ENCODE results near the gene SLC35B2.

SLC35B2 gene, protein sequence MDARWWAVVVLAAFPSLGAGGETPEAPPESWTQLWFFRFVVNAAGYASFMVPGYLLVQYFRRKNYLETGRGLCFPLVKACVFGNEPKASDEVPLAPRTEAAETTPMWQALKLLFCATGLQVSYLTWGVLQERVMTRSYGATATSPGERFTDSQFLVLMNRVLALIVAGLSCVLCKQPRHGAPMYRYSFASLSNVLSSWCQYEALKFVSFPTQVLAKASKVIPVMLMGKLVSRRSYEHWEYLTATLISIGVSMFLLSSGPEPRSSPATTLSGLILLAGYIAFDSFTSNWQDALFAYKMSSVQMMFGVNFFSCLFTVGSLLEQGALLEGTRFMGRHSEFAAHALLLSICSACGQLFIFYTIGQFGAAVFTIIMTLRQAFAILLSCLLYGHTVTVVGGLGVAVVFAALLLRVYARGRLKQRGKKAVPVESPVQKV

DNA sequence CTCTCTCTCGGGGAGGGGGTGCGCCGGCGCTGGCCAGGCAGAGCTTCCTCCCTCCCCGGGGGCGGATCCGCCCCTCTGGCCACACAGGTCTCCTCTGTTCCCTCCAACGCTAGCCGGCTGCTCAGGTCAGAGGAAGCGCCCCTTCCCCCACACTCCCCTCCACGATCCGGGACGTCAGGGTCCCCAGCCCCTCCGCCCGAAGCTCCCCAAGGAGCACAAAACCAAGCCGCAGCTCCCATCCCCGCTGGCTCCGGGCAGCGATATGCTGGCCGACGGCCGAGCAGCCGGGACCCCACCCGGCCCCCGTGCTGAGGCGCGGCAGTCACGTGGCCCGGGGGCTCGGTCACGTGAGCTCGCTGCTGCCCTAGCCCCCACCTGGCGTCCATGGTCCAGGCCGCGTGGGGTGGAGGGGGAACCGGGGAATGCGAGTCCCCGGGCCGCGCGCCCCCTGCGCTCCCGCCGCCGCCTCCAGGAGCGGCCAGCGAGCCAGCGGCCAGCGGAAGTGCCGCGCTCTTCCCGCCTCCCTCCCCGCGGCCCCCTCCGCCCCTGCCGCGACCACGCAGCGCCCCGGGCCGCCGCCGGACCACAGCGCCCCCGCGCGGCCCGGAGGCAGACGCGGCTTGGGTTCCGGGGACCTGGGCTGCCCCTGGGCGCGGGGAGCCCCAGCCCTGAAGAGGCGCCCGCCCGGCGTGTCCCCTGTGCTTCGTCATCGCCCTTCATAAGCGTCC, at the start of gene SLC35B2:
TSS of gene SLC35B2 (minus strand) at position 504 of the 728 bp plus-strand sequence. CDS start at position 386, 118 bp downstream.
- in situ Hi-C loops (cut with MboI; ENCODE audit: low pct_unique_long_range_greater_than_20kb, low sequenced_read_pairs): no loop called here
- peak; percentile 63 for DNase-seq

DNA sequence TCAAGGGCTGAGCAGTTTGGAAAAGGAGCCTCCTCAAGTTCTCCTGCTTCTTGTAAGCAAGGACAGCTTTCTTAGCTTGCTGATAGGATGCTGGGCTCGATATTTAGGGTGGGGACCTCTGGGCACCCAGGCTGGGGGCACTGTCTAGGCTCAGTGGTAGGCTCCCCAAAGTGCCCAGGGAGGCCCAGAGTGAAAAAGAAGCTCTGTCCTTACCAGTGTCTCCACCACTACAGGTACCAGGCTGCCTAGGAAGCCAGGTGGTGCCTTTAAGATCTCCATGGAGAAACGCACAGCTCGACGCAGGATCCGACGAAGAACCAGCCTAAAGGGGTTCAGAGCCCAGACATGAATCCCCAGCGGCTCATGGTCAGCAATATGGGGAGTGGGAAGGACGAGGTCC, 49.4 kb upstream of the SLC35B2 start:
- in situ Hi-C loops (cut with MboI; ENCODE audit: low pct_unique_long_range_greater_than_20kb, low sequenced_read_pairs): no loop called here
- DNase-seq: no peak

DNA sequence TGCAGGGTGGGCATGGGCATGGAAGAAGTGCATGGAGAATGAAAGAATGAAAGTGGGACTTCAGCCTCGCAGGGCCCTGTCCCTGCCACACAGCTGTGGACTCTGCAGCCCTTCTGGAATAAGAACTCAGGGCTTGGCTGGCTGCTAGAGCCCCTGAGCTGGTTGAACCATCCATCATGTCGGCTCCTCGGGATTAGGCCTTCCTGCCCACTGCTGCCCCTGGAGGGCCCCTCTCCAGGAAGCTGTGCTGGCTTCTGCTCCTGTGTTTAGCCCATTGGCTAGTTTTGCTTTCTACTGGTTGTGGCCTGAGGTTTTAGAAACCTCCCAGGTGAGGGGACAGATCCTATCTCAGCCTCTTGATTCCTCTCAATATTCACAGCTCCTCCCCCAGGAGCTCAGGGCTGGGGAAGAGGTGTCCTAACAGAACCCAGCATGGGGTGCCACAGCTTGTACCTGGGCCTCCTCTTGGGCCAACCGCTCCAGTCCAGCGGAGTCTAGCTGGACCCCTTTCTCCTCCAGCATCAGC, 47.9 kb upstream of the SLC35B2 start:
- in situ Hi-C loops (cut with MboI; ENCODE audit: low pct_unique_long_range_greater_than_20kb, low sequenced_read_pairs): no loop called here
- DNase-seq: no peak

DNA sequence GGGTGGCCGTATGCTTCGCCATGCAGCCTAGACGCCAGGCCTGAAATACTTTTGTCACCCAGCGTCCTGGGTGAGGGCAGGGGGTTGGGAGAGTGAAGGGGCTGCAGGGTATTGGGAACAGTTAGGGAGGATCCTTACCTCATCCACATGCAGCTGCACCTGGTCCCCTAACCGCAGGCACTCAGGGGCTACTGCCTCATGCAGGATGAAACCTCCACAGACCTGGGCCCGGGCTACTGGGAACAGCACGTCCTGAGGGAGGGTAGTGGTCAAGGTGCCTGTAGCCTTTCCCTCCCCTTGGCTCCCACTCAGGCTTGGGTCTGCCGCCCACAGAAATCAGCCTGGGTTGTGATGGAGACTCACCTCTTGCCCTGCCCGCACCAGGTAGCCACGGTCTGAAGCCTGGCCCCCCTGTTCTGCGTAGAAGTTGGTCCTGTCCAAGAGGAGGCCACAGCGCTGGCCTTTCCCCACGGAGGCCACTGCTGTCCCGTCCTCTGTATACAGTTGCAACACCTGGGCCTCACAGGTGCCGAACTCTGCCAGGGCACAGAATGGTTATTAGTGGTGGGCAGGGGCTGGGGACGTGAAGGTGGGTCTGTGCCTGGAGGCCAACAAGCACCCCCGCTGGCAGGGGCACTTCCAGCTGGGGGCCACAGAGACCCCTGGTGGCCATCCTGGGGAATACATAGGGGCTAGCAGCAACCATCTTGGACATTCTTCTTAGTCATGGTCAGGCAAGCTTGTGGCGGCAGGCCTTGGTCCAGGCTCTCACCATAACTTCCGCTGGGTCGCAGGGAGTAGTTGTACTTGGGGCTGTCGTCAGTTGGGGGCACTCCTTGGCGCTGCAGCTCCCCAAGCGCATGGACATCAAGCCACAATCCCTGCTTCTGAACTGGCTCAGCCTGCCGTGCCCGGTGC, 47.2 kb upstream of the SLC35B2 start:
- DNase-seq: peak; percentile 44
- in situ Hi-C loops (cut with MboI; ENCODE audit: low pct_unique_long_range_greater_than_20kb, low sequenced_read_pairs): no loop called here

DNA sequence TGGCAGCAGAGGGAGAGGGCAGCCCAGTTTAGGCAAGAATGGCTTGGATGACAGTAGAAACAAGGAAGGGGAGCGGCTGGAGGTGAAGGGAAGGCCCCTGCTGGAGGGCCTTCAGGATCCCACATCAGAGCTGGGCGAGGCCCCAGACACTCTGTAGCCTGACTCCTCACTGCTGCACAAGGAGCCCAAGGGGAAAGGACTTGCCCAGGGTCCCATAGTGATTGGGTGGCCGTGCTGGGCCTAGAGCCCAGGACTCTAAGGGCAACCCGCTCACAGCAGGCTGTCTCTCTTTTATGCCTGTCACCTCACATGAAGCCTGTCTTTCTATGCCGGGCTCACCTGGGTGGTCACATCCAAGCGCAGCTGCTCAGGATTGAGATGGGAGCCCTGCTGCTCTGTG, 46.5 kb upstream of the SLC35B2 start:
- DNase-seq: no peak
- in situ Hi-C loops (cut with MboI; ENCODE audit: low pct_unique_long_range_greater_than_20kb, low sequenced_read_pairs): no loop called here

DNA sequence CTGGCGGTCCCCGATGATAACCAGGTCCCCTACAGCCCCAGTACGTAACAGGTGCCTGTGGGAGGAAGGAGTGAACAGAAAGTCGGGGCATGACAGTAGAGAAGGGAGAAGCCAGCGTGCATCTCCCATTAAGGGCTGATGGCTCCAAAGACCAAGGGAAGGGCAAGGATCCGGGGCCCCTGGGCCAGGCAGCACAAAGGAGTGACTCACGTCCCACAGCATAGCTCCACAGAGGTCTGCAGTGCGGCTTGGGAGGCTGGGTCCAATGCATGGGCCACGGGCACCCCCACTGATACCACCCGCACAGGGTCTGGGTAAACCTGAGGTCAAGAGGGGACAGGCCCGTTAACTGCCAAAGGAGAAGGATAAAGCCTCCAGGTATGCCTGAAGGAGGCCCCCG, 45.5 kb upstream of the SLC35B2 start:
- in situ Hi-C loops (cut with MboI; ENCODE audit: low pct_unique_long_range_greater_than_20kb, low sequenced_read_pairs): no loop called here
- no peak for DNase-seq

DNA sequence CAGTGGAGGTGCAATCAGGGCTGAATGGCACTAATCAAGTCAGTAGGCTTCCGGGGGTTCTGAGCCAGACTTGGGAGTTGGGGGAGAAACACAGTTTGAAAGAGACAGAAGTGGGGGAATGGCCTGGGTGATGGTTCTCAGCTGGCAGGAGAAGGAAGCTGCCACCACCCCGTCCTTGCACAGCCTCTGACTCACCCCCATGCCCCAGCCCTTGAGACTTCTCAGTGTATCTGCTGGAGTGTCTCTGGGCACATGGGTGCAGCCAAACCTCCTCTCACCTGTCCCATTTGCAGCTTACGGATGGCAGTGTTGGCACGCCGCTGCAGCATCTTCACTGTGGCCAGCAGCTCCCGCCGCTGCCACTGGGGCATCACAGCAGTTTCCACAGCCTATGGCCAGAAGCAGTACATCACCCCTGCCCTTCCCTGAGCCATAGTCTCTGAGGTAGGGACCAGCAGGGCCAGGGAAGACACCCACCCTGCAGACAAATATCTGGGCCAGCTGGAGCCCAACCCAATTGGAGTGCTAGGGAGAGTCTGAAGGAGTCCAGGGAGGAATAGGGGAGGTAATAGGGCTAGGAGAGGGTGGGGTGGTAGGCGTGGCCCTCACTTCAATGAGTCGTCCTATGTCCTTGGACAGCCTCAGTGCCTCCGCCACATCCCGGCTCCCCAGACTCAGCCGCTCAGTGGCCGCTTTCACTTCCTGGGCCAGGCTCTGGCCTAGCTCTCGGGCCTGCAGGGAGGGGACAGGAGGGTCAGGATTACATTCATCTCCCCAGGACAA, 44.6 kb upstream of the SLC35B2 start:
- DNase-seq: no peak
- in situ Hi-C loops (cut with MboI; ENCODE audit: low pct_unique_long_range_greater_than_20kb, low sequenced_read_pairs): no loop called here

DNA sequence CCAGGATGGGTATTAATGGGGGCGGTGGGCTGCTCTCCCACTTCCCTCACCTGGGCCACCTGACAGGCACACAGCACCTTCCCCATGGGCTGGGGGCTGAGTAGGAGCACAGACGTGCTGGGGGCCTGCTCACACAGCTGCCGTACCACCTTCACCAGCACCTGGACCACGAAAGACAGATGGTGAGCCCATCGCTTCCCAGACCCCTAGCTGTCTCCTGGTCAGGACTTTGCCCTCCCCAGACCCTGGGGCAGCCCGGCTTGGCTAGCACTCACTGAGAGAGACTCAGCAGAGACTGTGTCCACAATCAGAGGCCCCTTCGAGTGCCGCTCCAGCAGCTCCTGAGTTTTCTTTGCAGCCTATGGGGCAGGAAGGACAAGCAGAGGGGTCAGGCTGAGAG, 43.8 kb upstream of the SLC35B2 start:
- DNase-seq: no peak
- in situ Hi-C loops (cut with MboI; ENCODE audit: low pct_unique_long_range_greater_than_20kb, low sequenced_read_pairs): no loop called here

DNA sequence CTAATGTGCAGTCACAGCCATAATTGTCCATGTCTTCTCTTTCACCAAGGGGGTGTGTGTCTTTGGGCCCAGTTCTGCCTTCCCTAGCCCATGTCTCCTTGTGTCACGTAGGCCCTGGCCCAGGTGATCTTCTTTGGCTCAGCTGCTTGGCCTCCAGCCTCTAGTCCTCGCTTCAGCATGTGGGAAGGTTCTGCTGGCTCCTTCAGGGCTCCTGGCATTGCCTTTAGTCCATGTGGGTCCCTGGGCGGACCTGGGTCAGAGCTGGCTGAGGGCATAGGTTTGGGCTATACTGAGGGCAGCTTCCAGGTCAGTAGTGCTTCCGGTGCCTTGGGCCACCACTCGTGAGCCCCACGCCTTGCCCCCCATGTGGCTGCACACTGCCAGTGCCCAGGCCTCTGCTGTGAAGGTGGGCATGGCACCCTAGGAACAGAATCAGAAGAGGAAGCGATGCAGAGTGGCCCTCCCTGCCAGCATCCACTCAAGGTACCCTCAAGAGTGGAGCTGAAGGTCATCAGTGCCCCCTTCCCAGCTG, 43.0 kb upstream of the SLC35B2 start:
- in situ Hi-C loops (cut with MboI; ENCODE audit: low pct_unique_long_range_greater_than_20kb, low sequenced_read_pairs): no loop called here
- DNase-seq: no peak

DNA sequence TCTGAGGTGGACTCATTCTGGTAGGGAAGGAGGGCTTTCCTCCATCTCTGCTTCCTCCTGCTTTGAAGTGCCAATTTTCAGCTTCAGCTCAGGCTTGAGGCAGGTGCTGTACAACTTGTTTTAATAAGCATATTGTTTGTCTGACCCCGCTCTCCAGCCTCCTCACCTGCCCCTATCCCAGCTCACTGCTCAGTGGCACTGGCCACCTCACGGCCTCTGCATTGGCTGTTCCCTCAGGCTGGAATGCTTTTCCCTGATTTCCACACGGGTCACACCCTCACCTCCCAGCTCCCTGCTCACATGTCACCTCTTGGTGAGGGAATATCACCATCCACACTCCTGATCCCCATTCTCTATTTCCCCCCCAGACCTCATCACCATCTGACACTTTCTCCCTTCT, 41.5 kb upstream of the SLC35B2 start:
- in situ Hi-C loops (cut with MboI; ENCODE audit: low pct_unique_long_range_greater_than_20kb, low sequenced_read_pairs): no loop called here
- DNase-seq: no peak

DNA sequence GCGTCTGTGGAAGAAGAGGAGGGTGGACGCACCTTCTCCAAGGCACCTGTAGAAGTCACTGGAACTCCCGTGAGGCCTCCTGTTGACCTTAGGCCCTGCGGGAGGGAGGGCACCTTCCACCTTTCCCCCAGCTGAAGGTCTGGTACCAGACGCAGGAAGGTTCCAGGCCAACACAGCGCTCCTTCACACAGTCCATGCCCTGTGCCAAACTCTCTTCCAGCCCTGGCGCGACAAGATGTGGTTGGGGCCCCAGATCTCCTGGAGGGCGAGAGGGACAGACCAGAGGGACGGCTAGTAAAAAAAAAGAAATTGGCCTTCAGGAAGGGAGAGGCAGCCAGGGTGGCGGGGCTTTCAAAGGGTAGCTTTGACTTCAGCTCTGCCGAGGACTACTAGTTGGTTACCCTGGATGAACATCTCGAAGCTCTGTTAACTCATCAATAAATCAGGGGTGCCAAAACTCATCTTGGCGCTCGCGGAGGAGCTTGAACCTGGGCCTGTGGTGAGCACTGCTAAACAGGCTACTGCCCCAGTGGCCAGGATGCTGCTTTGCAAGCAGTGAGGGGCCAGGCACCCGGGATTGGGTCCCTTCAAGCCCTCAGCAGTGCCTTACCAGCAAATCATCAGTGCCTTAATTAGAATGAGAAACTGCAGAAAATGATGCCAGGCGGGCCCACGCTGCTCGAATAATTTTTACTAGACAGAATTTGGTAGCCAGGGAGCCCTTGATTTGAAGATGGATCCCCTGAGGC, 40.9 kb upstream of the SLC35B2 start:
- no peak for DNase-seq
- in situ Hi-C loops (cut with MboI; ENCODE audit: low pct_unique_long_range_greater_than_20kb, low sequenced_read_pairs): no loop called here

DNA sequence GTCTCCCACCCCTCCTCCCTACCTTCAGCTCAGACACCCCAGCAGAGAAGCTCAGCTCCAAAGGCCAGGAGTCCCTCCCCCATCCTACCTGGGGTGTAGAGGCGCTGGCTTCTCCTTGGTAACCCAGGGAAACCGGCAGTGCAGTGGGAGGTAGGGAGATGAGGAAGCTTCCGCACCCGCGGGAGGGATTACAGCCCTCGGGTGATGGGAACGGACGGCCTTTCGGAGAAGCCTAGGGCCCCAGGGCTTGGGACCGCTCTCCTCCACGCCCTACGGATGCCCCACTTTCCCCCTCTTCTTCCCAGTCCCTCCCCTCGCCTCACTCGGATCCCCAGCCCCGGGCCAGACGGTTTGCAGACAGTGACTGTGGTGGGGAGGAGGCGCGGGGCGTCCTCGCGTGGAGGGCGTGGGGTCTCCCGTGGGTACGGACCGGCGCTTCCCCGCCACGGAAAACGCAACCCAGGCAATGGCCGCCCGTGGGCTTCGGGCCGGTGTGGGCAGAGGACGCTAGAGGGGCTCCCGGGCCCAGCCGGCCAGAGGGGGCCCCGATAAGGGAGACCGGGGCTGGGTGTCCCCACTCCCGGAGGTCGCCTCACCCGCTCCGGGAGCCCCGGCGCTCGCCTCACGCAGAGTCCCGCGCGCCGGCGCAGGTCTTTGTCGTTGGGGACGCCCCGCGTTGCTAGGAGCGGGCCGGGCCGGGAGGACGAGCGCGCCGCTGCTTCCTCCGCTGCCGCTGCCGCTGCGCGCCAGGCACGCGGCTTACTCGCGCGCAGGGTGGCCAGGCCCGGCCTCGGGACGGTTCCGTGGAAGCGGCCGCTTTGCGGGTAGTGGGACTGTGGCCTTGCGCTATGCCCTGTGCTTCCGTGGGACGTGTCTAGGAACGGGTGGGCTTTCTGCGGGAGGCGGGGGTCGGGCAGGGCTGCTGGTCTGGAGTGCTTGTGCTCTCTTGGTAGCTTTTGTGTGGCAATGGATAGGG, 40.0 kb upstream of the SLC35B2 start:
- in situ Hi-C loops (cut with MboI; ENCODE audit: low pct_unique_long_range_greater_than_20kb, low sequenced_read_pairs): no loop called here
- DNase-seq: no peak

DNA sequence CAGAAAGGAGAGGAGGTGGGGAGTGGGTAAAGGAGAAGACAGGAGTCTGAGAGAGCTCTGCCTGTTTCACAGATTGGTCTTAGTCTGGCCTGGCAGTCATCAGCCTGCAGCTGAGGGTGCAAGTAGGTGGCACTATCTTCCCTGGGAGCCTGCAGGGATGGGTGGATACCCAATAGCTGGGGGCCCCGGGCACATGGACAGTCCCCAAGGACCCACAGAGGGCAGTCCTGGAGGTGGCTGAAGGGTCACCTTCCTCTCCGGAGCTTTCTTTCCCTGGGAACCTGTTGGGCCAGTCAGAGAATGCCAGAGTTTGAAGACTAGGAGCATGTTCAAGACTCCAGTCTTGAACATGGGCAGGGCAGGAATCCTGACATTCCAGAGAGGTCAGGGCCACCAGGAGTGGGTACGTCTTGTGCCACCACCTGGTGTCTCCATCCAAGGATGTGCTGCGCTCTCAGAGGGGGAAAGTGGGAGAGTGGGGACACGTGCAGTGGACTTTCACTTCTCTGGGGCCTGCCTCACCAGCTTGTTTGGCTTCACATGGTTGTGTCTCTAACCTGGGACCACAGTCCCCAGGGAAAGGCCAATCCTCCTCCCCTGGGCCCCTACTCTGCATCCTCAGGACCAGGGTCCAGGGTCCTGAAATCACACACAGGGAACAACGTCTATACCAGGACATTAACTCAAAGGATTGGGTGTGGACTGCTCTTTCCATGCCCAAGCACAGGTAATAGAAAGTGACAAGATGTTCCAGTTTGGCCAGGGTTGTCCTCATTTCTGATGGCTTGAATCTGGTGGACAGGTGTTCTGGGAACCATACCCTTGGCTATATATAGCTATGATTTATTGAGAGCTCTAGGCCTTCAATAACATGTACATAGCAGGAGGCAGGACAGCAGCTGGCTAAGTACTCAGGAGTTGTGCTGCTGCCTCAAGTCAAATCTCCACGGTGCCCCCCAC, 37.8 kb upstream of the SLC35B2 start:
- DNase-seq: no peak
- in situ Hi-C loops (cut with MboI; ENCODE audit: low pct_unique_long_range_greater_than_20kb, low sequenced_read_pairs): no loop called here

DNA sequence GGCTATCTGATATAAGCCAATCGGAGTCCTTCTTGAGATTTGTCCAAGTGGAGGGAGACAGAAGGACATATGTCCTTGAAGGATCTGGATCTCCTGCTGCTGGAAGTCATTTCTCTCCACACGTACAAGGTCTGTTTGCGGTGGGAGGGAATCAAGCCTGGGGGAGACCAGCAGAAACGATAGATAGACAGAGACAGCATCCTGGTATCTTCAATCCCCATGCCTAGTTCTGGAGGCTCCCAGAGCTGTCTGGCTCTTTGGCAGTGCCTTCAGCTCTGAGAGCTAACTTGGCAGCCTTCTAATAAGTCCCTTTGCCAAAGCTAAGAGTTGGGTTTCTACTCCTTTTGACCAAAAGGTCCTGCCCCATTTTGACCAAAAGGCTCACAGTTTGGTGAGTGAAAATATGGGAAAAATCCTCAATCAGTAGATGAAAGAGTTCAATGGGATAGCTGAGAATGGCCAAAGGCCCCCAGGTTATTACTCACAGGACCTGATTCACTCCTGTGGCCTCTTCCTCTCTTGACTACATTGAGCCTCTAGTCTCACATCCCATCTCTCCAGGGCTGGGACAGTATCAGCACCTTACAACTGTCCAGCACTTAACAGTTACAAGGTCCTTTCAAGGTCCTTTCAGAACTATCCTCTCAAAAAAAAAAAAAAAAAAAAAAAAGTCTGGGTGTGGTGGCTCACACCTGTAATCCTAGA, 35.5 kb upstream of the SLC35B2 start:
- in situ Hi-C loops (cut with MboI; ENCODE audit: low pct_unique_long_range_greater_than_20kb, low sequenced_read_pairs): no loop called here

DNA sequence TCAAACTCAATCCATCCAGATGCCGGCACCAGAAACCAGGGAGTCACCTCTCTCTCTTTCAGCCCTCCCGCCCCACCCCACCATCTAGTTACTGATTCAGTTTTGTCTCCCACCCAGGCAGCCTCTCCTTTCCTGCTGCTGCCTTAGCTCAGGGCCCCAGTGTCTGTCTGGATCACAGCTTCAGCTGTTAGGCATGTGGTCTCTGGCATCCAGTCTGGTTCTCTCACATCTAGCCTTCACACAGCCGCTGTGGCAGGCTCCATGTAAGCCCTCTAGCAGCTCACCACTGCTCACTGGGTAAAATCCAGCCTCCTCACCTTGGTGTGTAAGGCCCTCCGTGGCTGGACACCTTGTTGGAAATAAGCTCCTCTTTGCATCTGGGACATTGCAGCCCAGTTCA, 34.5 kb upstream of the SLC35B2 start:
- DNase-seq: no peak

More for the DNA sequence above, 35.5 kb upstream of the SLC35B2 start:
- DNase-seq: no peak

More for the DNA sequence above, 34.5 kb upstream of the SLC35B2 start:
- in situ Hi-C loops (cut with MboI; ENCODE audit: low pct_unique_long_range_greater_than_20kb, low sequenced_read_pairs): no loop called here
